H1 (cell line): Measurements from ENCODE around the gene HOXB9.

Experiments used
- CEBPB ChIP-seq: IDR thresholded peaks from 2 replicates; pipeline ENCODE4 v1.6.1; 2012; ENCODE audit warnings: low read depth, low read length
- CHD2 ChIP-seq: IDR thresholded peaks from 2 replicates; pipeline ENCODE4 v1.6.1; 2012; ENCODE audit warnings: low read length, improper control_type of control experiment
- CTCF ChIP-seq, 3 experiments: IDR thresholded peaks; 1 replicate in 2 of 3; 2 replicates in 1 of 3; pipeline versions ENCODE4 v1.5.1 to v1.6.1; 2011; ENCODE audit warnings: low read length in 3 of 3, mild to moderate bottlenecking in 3 of 3, inconsistent platforms in 2 of 3, low read depth in 1 of 3, moderate library complexity in 1 of 3; ENCODE audit not compliant: insufficient read depth in 1 of 3; ENCODE audit errors: control extremely low read depth in 1 of 3
- EZH2 ChIP-seq: fragments of 200-600 bp; sonication (generic); IDR thresholded peaks from 2 replicates; pipeline ENCODE4 v1.7.1; 2012; ENCODE audit warnings: low read depth, mild to moderate bottlenecking, moderate library complexity, low read length, inconsistent platforms; ENCODE audit not compliant: severe bottlenecking
- JUND ChIP-seq: IDR thresholded peaks from 2 replicates; pipeline ENCODE4 v1.6.1; 2011; ENCODE audit warnings: mild to moderate bottlenecking, improper control_type of control experiment, low read length
- SIN3A ChIP-seq, 2 experiments: IDR thresholded peaks in 1 of 2; conservative IDR thresholded peaks in 1 of 2; 2 replicates each; pipeline ENCODE4 v1.6.1; 2011 to 2012; ENCODE audit warnings: low read length in 2 of 2, improper control_type of control experiment in 1 of 2, low read depth in 1 of 2, mild to moderate bottlenecking in 1 of 2
- SP1 ChIP-seq: IDR thresholded peaks from 2 replicates; pipeline ENCODE4 v1.6.1; 2011; ENCODE audit warnings: low read depth, low read length
- YY1 ChIP-seq: IDR thresholded peaks from 2 replicates; pipeline ENCODE4 v1.6.1; 2011; ENCODE audit warnings: low read depth, mild to moderate bottlenecking, low read length

- TF ChIP-seq SP1: no peak
- TF ChIP-seq CTCF (IDR thresholded peaks at IDR 0.05; ENCODE audit: control extremely low read depth in 1 of 3, insufficient read depth in 1 of 3, low read depth in 1 of 3, low read length in 3 of 3): no peak
- TF ChIP-seq YY1: no peak
- TF ChIP-seq EZH2: no peak
- TF ChIP-seq CEBPB: no peak
- TF ChIP-seq CHD2: no peak
- no peak for TF ChIP-seq JUND
- TF ChIP-seq SIN3A (conservative IDR thresholded peaks at IDR 0.05 in 1 of 2, IDR thresholded peaks at IDR 0.05 in 1 of 2; ENCODE audit: low read depth in 1 of 2, low read length in 2 of 2): no peak
Observed at GRCh38 chr17:48672340-48672739, 46.2 kb upstream of the HOXB9 start.
